Left colon (tissue), 2 donors: ENCODE results near the gene CCDC12. TPM values are rescaled to one million over a fixed set of nuclear protein-coding genes. Genes with fewer than 3 reads are reported as not detected.

Experiments
- ATAC-seq: fragments of 200-7000 bp; cut with Tn5 transposase; one replicate; pipeline ENCODE4 v1.9.1; 2020; ENCODE audit warnings: mild to moderate bottlenecking, moderate library complexity
- DNase-seq, 2 donors: peaks; one replicate each; pipeline ENCODE4 v3.0.0-alpha.2; 2020
- intact Hi-C, 2 donors: fragments of 100-400 bp; cut with DNase I in 1 of 2; cut with micrococcal nuclease in 1 of 2; formaldehyde crosslinking; loops; one replicate each; pipeline versions ENCODE4 v1.11.2 to v1.14.0; 2022; cut with DNase I, micrococcal nuclease
- long read RNA-seq: library from polyadenylated mRNA; unstranded; transcript quantifications from one replicate; pipeline ENCODE4 v2.0.0, GENCODE V29; 2021
- total RNA-seq, 2 donors: library from RNA; stranded (reverse); fragmentation: NEBNext Ultra II Directional; extraction: Animal tissue kit (Norgen Biotek cat#: 25700); gene quantifications; one replicate each; pipeline ENCODE4 v1.2.1, GENCODE V29; 2021
- donor health status: DM: no; HTN: no; CAD: no.
- donor health status: DM: yes; HTN: yes; CAD: no.

CCDC12 gene
- 10 to 100 TPM; 40.0 to 54.4 TPM for total RNA-seq
- long read RNA-seq, partial matches to known transcripts, result 29 of 34 reads
- long read RNA-seq, other reads (novel, unspliced or antisense), result 5 of 34 reads

DNA sequence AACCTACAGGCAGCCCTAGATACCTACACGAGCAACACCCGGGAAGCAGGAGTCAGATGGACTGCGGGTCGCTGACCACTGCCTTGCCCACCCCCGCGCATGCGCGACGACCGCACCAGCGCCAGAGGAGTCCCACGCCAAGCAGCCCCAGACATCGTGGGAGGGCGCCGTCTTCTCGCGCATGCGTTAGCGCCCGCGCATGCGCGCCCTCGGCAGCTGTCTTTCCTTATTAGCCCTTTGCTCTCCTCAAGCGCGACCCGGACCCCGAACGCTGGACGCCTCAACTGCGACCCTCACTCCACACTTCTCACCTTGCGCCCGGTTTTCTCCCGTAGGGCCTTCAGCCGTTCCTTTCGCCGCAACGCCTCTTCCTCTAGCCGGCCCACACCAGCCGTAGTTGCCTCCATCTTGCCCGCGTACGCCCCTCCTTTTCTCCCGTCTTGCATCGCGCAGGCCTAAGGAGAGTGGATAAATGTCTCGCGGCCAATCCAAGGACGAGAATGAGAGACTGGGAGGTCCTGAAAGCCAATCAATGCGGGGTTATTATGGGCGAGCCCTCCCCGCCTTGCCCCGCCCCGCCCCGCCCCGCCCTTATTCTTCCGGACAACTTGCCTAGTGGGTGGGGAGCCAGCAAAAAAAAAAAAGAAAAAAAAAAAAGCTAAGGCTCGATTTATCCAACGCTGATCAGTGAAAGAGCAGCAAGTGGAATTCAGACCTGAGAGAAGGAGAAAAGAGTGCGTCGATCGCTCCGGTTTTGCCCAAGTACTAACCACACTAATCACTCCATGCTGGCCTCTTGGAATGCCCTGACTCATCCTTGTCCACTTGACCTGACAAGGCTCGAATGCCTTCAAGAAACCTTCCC is at the start of gene CCDC12:
TSS of gene CCDC12 (minus strand) at position 420 of the 865 bp plus-strand sequence. CDS start at position 407, 13 bp downstream.
- peak; percentile 71 for ATAC-seq
- intact Hi-C loops, result no loop called here

DNA sequence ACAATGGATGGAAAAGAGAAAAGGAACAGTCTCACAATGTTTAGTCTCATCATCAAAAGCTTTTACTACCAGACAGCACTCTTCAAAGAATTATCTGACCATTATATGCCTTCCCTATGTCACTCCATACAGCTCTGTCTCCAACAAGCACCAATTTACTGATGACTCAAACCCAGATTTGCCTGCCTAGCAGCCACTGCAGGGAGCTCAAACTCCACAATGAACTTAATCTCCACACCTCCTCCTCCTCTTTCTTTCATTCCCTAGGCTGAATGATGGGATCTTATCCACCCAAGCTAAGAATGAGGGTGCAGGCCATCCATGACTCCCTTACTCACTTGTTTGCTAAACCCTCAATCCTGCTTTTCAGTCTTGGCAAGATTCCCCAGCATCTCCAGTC is 48.4 kb upstream of the CCDC12 start:
- DNase-seq (no peak), ATAC-seq (no peak)
- intact Hi-C loops, result no loop called here

More for the DNA sequence above, at the start of gene CCDC12:
- peak; percentile 93 to 97 for DNase-seq

DNA sequence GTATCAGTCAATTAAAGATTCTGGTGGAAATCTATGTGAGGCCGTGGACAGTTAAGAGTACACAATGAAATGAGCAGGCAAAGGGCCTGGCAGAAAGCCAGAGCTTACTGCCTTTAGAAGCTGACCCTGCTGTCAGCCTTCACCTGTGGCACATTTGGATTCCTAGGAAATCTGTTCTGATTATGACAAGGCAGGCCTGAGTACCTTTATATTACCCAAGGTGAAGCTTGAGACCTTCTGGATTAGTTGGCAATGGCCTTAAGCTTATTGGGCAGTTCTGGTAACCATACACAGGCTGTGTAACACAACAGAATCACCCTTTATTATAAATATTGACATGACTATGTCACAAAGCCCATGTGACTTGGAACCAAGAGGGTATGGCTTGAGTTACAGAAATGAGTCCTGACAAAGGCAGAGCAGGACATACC is 46.1 kb upstream of the CCDC12 start:
- ATAC-seq, result peak; percentile 81
- DNase-seq, result peak in 1 of 2 donors; percentile 67

DNA sequence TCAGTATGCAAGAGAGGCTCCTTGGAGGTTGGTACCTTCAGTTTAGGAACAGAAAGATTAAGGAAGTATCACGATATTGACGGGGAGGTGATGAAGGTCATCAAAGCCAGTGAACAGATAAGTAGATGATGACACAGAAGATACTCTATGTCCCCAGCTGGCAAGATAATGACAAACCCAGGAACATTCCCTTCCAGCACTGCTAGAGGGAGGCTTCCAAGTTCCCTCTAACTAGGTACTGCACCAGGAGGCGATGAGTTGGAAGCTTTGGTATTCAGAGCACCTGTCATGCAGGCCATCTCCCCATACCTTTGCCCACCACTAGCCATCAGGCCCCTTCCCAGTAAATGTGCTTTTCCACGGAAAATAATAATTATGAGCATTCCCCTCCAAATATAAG is 43.8 kb upstream of the CCDC12 start:
- ATAC-seq (no peak), DNase-seq (no peak)
- intact Hi-C loops, result no loop called here

More for the DNA sequence above, 46.1 kb upstream of the CCDC12 start:
- intact Hi-C loops, result no loop called here

DNA sequence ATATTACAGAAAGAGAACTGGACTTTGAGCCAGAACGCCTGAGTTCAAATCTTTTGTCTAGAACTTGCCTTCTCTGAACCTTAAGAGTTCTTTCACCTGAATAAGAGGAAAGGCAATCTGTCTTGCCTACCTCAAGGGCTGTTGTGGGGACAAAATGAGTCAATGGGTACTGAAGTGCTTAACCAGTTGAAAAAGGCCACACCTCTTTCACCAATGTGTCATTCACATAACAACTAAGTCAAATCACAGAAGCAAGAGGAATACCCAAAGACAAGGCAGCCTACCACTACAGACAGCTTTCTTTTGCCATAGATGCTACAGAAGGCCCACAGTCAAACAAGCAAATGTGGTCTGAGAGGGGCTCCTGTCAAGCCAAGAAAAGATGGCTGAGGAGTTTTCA is 42.7 kb upstream of the CCDC12 start:
- DNase-seq, result no peak
- intact Hi-C loops, result no loop called here
- ATAC-seq, result no peak

DNA sequence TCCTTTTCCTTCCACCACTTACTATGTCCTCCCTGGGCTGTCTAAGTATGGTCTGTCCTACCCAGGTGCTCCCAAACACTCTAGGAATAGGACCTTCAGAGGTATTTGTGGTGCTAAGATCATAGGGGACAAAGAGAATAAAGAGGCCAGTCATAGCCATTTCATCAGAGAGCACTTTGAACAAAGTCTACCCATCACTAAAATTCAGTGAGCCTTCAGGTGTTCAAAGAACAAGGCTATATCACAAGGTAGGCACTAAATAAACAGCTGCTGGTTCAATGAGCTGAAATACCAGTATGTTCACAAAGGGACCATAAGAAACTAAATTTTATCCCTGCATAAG is 41.7 kb upstream of the CCDC12 start:
- ATAC-seq, result no peak
- intact Hi-C loops, result no loop called here
- DNase-seq, result no peak

DNA sequence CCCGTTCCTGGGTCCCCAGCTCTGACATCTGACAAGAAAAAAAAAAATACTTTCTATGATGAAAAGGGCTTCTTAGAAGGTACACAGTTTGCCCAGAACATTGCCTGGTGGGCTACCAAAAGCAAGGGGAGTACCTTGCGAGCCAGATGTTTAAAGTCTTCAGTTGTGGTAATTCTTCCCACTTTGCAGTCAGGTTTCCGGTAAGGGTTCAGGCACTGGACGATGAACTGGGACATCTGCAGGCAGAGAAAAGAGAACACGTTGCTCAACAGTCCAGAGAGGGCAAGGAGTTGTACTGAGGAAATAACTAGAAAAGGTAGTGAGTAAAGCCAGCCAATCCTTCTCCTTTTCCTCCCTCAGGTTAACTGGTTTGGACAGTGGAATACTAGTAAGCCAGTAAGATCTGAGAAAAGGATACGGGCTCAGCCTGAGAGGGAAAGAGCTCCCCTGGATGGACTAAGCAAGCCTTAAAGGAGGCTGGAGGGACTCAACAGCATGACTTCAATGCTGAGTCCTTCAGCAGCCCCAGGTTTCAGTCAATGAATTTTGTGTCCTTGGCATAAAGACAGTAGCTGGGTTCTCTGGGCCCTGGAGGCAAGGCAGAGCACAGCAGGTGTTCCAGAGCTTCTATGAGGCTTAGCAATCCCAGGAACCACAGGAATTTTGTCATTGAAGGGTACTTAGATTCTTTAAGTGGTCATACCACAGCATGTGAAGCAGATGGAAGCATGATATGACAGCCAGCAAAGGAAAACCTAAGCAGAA is 41.1 kb upstream of the CCDC12 start:
- intact Hi-C loops, result no loop called here
- DNase-seq (no peak), ATAC-seq (no peak)

DNA sequence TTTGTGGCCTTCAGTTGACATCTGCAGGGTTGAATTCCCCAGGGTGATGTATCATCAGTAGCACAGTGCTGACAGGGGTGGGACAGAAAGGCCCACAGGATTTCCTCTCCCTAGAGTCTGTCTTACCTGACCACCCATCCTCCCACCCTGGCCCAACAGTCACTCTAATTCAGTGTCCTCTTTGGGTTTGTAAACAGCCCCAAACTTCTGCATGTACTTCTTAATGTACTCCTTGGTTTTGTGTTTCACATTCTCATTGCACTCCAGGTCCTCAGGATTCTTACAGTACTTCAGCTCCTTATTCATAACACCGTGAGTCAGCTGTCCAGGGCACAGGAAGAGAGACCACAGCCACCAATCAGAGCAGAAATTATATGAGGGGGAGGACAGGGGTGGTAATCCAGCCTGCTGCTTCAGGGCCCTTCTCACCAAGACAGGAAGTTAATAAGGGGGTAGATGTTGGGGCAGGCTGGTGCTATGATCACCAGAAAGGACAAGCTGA is 40.4 kb upstream of the CCDC12 start:
- no peak for DNase-seq
- ATAC-seq, result peak; percentile 15
- intact Hi-C loops, result no loop called here

DNA sequence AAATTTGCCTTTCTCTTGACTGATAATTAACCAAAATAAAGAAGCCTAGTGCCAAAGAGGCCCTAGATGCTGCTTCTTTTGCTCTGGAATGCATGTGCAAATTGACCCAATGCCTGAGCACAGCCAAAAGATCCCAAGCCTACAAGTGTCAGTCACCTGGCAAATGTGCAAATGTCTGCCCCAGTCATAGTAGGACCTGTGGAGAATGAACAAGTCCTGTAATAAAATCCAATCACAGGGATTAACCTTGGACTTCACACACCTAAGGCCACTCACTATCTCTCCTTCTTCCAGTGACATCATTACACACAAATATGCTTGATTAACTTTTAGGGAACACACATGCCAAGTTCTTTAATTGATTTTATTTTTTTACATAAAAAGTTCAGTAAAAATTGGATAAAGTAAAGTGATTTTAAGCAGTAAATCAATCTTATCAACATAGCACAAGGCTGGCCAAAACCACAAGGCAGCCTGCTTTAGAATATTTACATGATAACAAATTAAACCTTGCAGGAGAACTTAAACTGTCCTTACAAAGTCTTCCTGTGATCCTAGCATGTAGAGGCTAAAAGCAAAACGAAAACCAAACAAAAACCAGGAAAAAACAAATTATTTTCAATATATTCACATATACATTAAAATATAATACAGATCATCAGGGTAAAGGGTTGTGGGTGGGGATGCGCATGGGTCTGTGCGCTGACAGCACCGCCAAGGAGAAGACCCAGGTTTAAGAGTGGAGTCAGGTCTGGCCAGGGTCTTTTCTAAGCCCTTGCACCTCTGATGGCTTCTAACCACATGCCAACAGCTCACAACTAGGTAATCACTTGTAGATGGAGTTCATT is 39.8 kb upstream of the CCDC12 start:
- intact Hi-C loops, result no loop called here
- DNase-seq, result no peak
- peak; percentile 49 for ATAC-seq

DNA sequence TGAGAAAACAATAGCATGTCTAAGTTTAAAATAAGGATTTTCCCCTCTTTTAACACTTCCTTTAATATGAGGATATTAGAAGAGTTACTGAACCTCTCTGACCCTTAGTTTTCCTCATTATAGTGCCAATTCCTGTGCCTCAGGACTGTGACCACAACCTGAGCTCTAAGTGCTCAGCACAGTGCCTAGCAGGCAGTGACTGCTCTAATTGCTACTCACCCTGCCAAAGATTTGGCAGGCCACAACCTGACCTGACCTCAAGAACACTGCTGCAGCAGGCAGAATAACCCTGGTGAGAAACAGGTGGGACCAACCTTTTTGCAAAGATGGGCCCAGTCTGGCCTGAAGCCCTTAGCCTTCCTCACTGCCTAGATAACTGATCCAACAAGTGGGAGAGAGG is 38.6 kb upstream of the CCDC12 start:
- DNase-seq, result no peak
- ATAC-seq, result no peak
- intact Hi-C loops, result no loop called here

DNA sequence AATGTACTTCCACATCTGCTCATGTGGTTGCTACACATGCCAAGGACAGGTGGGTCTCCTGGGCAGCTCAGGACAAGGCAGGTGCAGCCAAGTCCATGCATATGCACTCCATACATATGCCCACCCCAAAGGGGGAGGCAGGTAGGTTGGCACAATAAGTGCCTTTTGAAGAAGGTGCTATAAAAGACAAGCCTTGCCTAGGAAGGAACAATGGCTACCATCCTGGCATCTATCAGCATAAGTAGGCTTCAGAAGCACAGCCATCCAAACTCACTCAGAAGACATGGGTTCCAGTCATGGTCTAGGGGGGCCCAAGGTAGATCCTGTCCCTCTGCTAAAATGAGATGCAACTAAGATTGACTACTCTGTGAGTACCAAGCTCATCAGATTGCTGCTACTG is 37.5 kb upstream of the CCDC12 start:
- no peak for ATAC-seq
- no peak for DNase-seq
- intact Hi-C loops, result no loop called here

DNA sequence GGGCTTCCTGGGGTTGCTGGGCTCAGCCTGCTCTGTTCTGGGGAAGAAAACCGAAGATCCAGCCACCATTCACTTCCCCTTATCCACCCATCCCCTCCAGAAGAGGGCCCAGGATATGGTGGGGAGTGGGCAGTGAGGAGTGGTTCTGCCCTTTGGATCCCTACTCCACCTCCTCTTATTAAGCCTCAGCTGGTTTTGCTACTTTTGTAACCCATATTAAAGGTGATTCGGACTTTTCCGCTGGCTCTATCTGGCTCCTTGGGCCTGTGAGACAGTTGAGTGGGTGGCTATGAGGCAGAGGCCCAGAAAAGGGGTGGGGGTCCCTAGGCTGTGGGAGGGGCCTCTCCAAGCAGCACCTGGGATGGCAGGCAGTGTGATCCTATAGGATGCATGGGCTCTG is 36.7 kb upstream of the CCDC12 start:
- DNase-seq (no peak), ATAC-seq (no peak)
- intact Hi-C loops, result no loop called here

DNA sequence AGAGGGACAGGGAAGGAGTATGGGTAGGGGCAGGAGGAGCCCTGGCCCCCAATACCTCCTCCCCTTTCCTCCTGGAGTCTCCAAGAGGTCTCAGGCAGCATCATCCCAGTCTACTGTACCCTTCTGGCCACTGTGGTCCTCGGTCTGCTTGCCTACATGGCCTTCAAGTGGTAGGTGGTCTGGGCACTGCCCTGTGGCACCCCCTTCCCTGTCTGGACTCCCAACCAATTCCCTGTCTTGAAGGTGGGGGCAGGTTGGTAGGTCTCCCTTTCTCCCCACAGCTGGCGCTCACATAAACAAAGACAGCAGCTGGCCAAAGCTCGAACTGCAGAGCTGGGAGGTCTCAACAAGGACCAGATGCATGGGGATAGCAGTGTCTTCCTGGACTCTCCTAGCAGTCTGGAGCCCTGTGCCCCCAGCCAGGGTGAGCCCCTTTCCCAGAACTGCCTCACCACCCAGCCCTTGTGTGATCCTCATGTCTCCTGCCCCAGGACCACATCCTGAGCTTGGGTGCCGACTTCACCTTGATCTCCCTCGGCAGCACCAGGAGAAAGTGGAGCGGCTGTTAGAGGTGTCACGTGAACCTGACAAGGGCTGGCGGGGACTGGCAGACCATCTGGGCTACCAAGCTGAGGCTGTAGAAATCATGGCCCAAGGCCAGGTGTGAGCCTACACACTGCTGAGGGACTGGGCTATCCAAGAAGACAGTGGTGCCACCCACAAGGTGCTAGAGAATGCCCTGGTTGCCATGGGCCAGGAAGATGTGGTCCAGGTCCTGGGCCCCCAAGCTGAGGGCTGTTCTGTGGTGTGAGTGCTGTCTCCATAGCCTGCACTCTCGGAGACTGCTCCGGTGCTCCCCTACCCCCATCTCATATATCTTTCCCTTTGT is 36.0 kb upstream of the CCDC12 start:
- intact Hi-C loops, result no loop called here
- DNase-seq (no peak), ATAC-seq (no peak)

DNA sequence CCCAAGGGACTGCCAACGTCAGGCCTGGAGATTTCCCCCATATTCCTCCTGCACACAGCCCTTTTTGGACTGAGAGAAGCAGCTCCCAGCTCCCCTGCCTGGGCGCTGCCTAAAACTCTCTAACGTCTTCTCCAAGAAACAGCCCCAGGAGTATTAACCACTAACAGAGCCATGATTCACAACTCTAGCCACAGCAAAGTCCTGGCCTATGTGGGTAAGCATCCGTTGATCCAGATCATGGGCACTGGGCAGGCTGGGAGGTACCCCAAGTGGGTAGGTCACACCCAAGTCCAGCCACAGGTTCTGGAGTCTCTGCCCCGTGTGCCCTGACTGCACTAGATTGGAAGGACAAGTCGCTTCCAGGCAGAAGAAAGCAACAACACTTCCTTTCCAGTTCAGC is 34.8 kb upstream of the CCDC12 start:
- intact Hi-C loops, result no loop called here
- DNase-seq, result no peak
- ATAC-seq, result no peak

DNA sequence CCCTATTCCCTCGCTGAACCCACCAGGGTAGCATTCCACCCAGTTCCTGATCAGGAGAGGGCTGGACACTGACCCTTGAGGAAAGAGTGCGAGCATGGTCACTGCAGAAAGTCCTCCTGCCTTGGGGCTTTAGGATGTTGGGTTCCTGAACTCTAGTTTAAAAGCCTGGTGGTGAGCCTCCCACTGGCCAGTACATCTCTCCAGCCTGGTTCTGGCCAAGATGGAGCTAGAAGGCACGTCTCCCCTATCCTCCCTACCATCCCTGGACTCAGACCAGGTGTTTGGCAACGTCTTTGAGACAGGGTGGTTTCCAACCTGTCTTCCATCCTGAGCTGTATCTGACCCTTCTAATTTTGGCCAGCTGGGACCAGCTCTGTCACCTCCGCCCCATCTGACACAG is 34.4 kb upstream of the CCDC12 start:
- intact Hi-C loops, result no loop called here
- DNase-seq (peak in 1 of 2 donors; percentile 0), ATAC-seq (no peak)

DNA sequence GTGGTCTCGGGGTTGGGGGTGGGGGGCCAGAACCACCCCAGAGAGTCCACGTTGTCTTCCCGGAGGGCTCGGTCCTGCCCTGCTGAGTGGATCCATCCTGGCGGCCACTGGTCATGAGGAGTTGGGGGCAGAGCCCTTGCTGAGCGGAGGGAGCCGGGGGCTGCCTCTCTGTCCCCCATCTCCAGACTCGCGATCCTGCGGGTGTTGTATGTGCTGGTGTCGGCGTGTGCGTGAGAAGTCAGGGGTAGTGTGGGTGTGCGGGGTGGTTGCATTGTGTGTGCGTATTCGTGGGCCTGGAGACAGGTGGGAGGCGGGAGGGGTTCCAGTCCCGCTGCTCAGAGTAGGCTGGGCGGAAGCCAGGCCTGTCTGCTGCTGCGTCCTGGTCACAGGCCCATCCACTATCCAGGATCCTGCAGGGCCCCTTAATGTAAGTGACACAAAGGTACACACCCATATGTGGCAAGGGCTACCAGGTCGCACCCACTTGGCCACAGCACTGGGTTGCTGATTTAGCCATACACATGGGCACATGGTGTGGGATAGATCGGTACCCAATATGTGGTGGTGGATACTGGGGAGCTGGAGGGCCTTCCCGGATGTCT is 33.7 kb upstream of the CCDC12 start:
- peak; percentile 5 to 24 for DNase-seq
- intact Hi-C loops, result no loop called here
- ATAC-seq, result no peak

DNA sequence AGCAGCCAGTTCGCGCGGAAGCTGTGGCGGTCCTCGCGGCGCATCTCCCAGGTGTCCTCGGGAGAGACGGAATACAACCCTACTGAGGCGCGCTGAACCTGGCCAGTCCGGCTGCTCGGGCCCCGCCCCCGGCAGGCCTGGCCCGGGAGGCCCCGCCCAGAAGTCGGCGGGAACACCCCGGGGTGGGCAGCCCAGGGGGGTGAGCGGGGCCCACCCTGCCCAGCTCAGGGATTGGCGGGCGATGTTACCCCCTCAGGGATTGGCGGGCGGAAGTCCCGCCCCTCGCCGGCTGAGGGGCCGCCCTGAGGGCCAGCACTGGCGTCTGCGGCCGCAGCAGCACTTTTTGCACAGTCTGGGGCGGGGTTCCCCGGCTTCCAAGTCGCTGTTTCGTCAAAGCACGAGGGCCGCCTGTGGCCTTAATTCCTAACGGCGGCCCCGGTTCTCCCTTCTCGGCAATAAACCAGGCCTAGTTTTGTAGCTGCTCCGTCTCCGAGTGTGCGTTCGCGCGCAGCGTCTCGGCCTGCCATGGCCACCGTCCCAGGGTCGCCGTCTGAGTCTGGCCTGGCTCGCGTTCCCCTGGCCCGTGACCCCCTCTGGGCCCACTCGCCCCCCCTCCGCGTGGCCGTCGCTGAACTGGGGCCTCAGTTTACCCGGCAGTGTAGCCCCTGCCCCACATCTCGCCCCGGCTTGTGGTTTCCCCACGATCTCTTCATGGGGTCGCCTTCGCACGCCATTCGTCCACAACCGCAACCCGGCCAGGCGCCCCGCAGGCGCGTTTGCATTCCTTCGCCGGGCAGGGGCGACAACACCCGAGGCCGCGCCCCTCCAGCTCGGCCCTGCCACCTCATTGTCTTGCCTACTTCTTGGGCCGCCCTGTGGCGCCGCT is 32.9 kb upstream of the CCDC12 start:
- DNase-seq, result peak; percentile 78 to 87
- ATAC-seq, result peak; percentile 82
- intact Hi-C loops, result no loop called here
